Measurements from ENCODE around the gene PLEKHA5. TPM values are rescaled to one million over a fixed set of nuclear protein-coding genes. Genes with fewer than 3 reads are reported as not detected.

Gene PLEKHA5
- total RNA-seq, 1 experiment from 2014 or later = 14.0 TPM

GRCh38 chr12:19120795-19121194 lies 8.7 kb upstream of the PLEKHA5 start:
- DNase-seq (ENCODE audit: low spot score) = peak; percentile 19
- Histone ChIP-seq H3K27ac (ENCODE audit: low read depth, low read length, poor library complexity, severe bottlenecking) (no peak overlapping the region), H3K4me1 (ENCODE audit: insufficient read depth, low read length, poor library complexity, severe bottlenecking) (no peaks in the 10 kb centered on the region), H3K27me3 (replicated peaks; ENCODE audit: insufficient read depth, low read depth, low read length, poor library complexity) (no peaks in the 10 kb centered on the region), H3K9me3 (ENCODE audit: low read depth, low read length, poor library complexity, severe bottlenecking) (no peaks in the 10 kb centered on the region), H3K36me3 (ENCODE audit: insufficient read depth, low read length, poor library complexity, severe bottlenecking) (no peaks in the 10 kb centered on the region), H3K4me3 (ENCODE audit: low read depth, low read length, poor library complexity, severe bottlenecking) (no peak overlapping the region)
- BruUV-seq (replicated peaks) = no TSS peak
- ChIA-PET POLR2A (ENCODE audit: low non-redundant PET) (no interaction called here), CTCF (no interaction called here)
- intact Hi-C loops (cut with micrococcal nuclease; ENCODE audit: unreplicated experiment) = no loop called here
- no peak for TF ChIP-seq CTCF (conservative IDR thresholded peaks at IDR 0.05; ENCODE audit: low read depth, low read length)

- ChIA-PET CTCF (no interaction called here), POLR2A (ENCODE audit: low non-redundant PET) (no interaction called here)
- BruUV-seq (replicated peaks) = no TSS peak
- H3K9me3 ChIP-seq (ENCODE audit: low read depth, low read length, poor library complexity, severe bottlenecking) = no peaks in the 10 kb centered on the region
- H3K4me1 ChIP-seq (ENCODE audit: insufficient read depth, low read length, poor library complexity, severe bottlenecking) = no peaks in the 10 kb centered on the region
- intact Hi-C loops (cut with micrococcal nuclease; ENCODE audit: unreplicated experiment) = no loop called here
- no peaks in the 10 kb centered on the region for H3K36me3 ChIP-seq (ENCODE audit: insufficient read depth, low read length, poor library complexity, severe bottlenecking)
- H3K27ac ChIP-seq (ENCODE audit: low read depth, low read length, poor library complexity, severe bottlenecking) = no peak overlapping the region
- TF ChIP-seq CTCF (conservative IDR thresholded peaks at IDR 0.05; ENCODE audit: low read depth, low read length) = no peak
- TF ChIP-seq EZH2 (IDR thresholded peaks at IDR 0.05; ENCODE audit: borderline replicate concordance, low read depth, low read length, poor library complexity, severe bottlenecking) = no peak
- no peaks in the 10 kb centered on the region for H3K27me3 ChIP-seq (replicated peaks; ENCODE audit: insufficient read depth, low read depth, low read length, poor library complexity)
- DNase-seq (ENCODE audit: low spot score) = no peak
- no peak overlapping the region for H3K4me3 ChIP-seq (ENCODE audit: low read depth, low read length, poor library complexity, severe bottlenecking)
These were observed 8.0 kb upstream of the PLEKHA5 start for GRCh38 chr12:19121449-19122018.

GRCh38 chr12:19125325-19125724 lies 4.2 kb upstream of the PLEKHA5 start:
- no peak overlapping the region for H3K27ac ChIP-seq (ENCODE audit: low read depth, low read length, poor library complexity, severe bottlenecking)
- no peak overlapping the region for H3K4me3 ChIP-seq (ENCODE audit: low read depth, low read length, poor library complexity, severe bottlenecking)
- peaks cover 13% of the 10 kb centered on the region for H3K9me3 ChIP-seq (ENCODE audit: low read depth, low read length, poor library complexity, severe bottlenecking)
- H3K27me3 ChIP-seq (replicated peaks; ENCODE audit: insufficient read depth, low read depth, low read length, poor library complexity) = no peaks in the 10 kb centered on the region
- ChIA-PET POLR2A (ENCODE audit: low non-redundant PET) (no interaction called here), CTCF (no interaction called here)
- BruUV-seq (replicated peaks) = no TSS peak
- DNase-seq (ENCODE audit: low spot score) = peak; percentile 24
- intact Hi-C loops (cut with micrococcal nuclease; ENCODE audit: unreplicated experiment) = no loop called here
- no peaks in the 10 kb centered on the region for H3K36me3 ChIP-seq (ENCODE audit: insufficient read depth, low read length, poor library complexity, severe bottlenecking)
- no peak for TF ChIP-seq EZH2 (IDR thresholded peaks at IDR 0.05; ENCODE audit: borderline replicate concordance, low read depth, low read length, poor library complexity, severe bottlenecking)
- TF ChIP-seq CTCF (conservative IDR thresholded peaks at IDR 0.05; ENCODE audit: low read depth, low read length) = no peak
- H3K4me1 ChIP-seq (ENCODE audit: insufficient read depth, low read length, poor library complexity, severe bottlenecking) = no peaks in the 10 kb centered on the region

Measured in A673 (cell line).